K562 (cell line): Measurements from ENCODE around the gene PRPSAP1. TPM values are rescaled to one million over a fixed set of nuclear protein-coding genes. Genes with fewer than 3 reads are reported as not detected.
A peak's percentile ranks its signal among the peaks of the same experiment; 100 is the strongest.

Source experiments
- CBX2 ChIP-seq: fragments of 200-600 bp; sonication (generic); IDR thresholded peaks from one replicate; pipeline ENCODE4 v1.6.1; 2012; ENCODE audit warnings: mild to moderate bottlenecking, low read length, inconsistent platforms; ENCODE audit not compliant: insufficient read depth, poor library complexity, severe bottlenecking
- CCNT2 ChIP-seq: IDR thresholded peaks from 2 replicates; pipeline ENCODE4 v1.6.1; 2011; ENCODE audit warnings: borderline replicate concordance, low read depth, mild to moderate bottlenecking, moderate library complexity, mixed read lengths, low read length; ENCODE audit not compliant: insufficient read length; ENCODE audit errors: extremely low read depth
- CHD2 ChIP-seq: IDR thresholded peaks from 2 replicates; pipeline ENCODE4 v1.6.1; 2011; ENCODE audit warnings: low read depth, low read length
- DIDO1 ChIP-seq: fragments of 450-650 bp; IDR thresholded peaks from 2 replicates; pipeline ENCODE4 v1.6.1; 2016; ENCODE audit warnings: low read depth, missing biosample characterization, missing genetic modification characterization
- MBD2 ChIP-seq: sonication (generic); IDR thresholded peaks from 2 replicates; pipeline ENCODE4 v1.6.1; 2016; ENCODE audit warnings: low read depth, borderline replicate concordance
- NFIC ChIP-seq: fragments of 450-650 bp; IDR thresholded peaks from 2 replicates; pipeline ENCODE4 v1.6.1; 2017; ENCODE audit warnings: mild to moderate bottlenecking, inconsistent platforms
- RUNX1 ChIP-seq: sonication (generic); IDR thresholded peaks from 2 replicates; pipeline ENCODE4 v1.6.1; 2016; ENCODE audit warnings: antibody characterized with exemption, low read depth
- SMAD1 ChIP-seq: fragments of 150-350 bp; IDR thresholded peaks from 2 replicates; pipeline ENCODE4 v1.6.1; 2014; ENCODE audit warnings: low read length, low read depth; ENCODE audit not compliant: partially characterized antibody
- ZBTB7A ChIP-seq: IDR thresholded peaks from 2 replicates; pipeline ENCODE4 v1.6.1; 2011; ENCODE audit warnings: low read depth, mild to moderate bottlenecking, low read length, moderate library complexity, borderline replicate concordance; ENCODE audit not compliant: control insufficient read depth
- ZNF134 ChIP-seq: fragments of 250-450 bp; sonication (Bioruptor Pico); conservative IDR thresholded peaks from 2 replicates; pipeline ENCODE4 v1.4.0; 2020
- polyA plus RNA-seq, 8 experiments: library from polyadenylated mRNA; depleted of rRNA in 4 of 8; stranded (reverse) in 5 of 8; unstranded in 3 of 8; fragments of >200 nt; fragmentation: Nextera tagmentation in 2 of 8; fragmentation: Illumina TruSeq in 1 of 8; extraction: Ambion mirVana in 2 of 8; extraction: Trizol in 1 of 8; gene quantifications; 2 replicates each; pipeline versions ENCODE4 v1.2.1 to v1.2.3, GENCODE V29; 2011 to 2014; ENCODE audit warnings: inconsistent platforms in 1 of 8, missing spikeins in 1 of 8
- total RNA-seq, 7 experiments: library from RNA; depleted of rRNA in 6 of 7; stranded (reverse); fragments of >200 nt in 6 of 7; fragmentation: Illumina TruSeq in 2 of 7; extraction: Trizol in 2 of 7; gene quantifications; 2 replicates each; pipeline versions ENCODE4 v1.2.1 to v1.2.3, GENCODE V29; 2011 to 2021; ENCODE audit warnings: low replicate concordance in 1 of 7
- TF ChIP-seq, protein P1 (sequence below), 2 experiments: IDR thresholded peaks in 1 of 2; conservative IDR thresholded peaks in 1 of 2; 2 replicates each; pipeline ENCODE4 v1.6.1; 2016; ENCODE audit warnings: low read depth in 2 of 2, mild to moderate bottlenecking in 1 of 2, missing compliant biosample characterization in 1 of 2, missing genetic modification characterization in 1 of 2, moderate library complexity in 1 of 2
- TF ChIP-seq, protein P2 (sequence below): fragments of 450-650 bp; IDR thresholded peaks from 2 replicates; pipeline ENCODE4 v1.6.1; 2016
- TF ChIP-seq, protein P3 (sequence below): sonication (generic); formaldehyde crosslinking; IDR thresholded peaks from 2 replicates; pipeline ENCODE4 v1.8.0; 2023; ENCODE audit warnings: mild to moderate bottlenecking, missing genetic modification reagents
- TF ChIP-seq, protein P4 (sequence below): sonication (generic); IDR thresholded peaks from 2 replicates; pipeline ENCODE4 v1.6.1; 2016
- TF ChIP-seq, protein P5 (sequence below): IDR thresholded peaks from 3 replicates; pipeline ENCODE4 v1.6.1; 2011; ENCODE audit warnings: borderline replicate concordance, mild to moderate bottlenecking, moderate library complexity; ENCODE audit not compliant: insufficient read length; ENCODE audit errors: extremely low read depth

PRPSAP1 gene
- total and polyA plus RNA-seq, 9 of the 15 experiments (the other 6 are each of a cell fraction or from before 2014, with no cell fraction given), result 21.9 to 77.1 (median 40.8) TPM

DNA sequence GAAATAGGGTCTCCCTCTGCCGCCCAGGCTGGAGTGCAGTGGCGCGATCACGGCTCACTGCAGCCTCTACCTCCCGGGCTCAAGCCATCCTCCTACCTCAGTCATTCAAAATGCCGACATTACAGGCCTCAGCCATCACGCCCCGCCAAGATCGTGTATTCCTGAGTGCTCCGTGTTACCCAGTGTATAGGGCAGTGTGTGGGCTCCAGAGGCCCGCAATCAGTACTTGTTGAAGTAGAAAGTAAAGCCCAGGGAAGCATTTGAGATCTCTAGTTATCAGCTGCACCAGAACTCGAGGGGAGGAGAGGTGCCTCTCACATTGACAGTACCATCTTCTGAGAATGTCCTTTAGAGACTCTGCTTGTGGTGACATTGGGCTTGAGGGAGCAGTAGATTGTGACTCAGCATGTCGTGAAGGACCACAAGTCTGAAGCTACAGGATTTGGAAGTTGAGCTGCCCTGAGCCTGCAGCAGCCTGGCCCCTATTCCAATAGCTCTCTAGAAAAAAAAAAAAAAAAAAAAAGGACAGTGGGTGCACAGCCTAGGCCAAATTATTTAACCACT is 1.1 kb upstream of the PRPSAP1 start (continued):
- TF ChIP-seq, protein P1, sequence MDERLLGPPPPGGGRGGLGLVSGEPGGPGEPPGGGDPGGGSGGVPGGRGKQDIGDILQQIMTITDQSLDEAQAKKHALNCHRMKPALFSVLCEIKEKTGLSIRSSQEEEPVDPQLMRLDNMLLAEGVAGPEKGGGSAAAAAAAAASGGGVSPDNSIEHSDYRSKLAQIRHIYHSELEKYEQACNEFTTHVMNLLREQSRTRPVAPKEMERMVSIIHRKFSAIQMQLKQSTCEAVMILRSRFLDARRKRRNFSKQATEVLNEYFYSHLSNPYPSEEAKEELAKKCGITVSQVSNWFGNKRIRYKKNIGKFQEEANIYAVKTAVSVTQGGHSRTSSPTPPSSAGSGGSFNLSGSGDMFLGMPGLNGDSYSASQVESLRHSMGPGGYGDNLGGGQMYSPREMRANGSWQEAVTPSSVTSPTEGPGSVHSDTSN (CRISPR knock-in tag; IDR thresholded peaks at IDR 0.05; ENCODE audit: low read depth), result no peak
- TF ChIP-seq, protein P1 (tag; conservative IDR thresholded peaks at IDR 0.05; ENCODE audit: low read depth), result no peak
- TF ChIP-seq CBX2 (no peak), RUNX1 (0 out of 2 replicates have a peak, but pooled peaks have one; percentile 28), ZBTB7A (no peak), CHD2 (no peak), SMAD1 (no peak), ZNF134 (CRISPR knock-in tag) (no peak), NFIC (peak; percentile 74), DIDO1 (tag) (no peak), MBD2 (0 out of 2 replicates have a peak, but pooled peaks have one; percentile 29), CCNT2 (peak; percentile 70)
- TF ChIP-seq, protein P2, sequence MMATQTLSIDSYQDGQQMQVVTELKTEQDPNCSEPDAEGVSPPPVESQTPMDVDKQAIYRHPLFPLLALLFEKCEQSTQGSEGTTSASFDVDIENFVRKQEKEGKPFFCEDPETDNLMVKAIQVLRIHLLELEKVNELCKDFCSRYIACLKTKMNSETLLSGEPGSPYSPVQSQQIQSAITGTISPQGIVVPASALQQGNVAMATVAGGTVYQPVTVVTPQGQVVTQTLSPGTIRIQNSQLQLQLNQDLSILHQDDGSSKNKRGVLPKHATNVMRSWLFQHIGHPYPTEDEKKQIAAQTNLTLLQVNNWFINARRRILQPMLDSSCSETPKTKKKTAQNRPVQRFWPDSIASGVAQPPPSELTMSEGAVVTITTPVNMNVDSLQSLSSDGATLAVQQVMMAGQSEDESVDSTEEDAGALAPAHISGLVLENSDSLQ, result peak; percentile 64
- TF ChIP-seq, protein P3, sequence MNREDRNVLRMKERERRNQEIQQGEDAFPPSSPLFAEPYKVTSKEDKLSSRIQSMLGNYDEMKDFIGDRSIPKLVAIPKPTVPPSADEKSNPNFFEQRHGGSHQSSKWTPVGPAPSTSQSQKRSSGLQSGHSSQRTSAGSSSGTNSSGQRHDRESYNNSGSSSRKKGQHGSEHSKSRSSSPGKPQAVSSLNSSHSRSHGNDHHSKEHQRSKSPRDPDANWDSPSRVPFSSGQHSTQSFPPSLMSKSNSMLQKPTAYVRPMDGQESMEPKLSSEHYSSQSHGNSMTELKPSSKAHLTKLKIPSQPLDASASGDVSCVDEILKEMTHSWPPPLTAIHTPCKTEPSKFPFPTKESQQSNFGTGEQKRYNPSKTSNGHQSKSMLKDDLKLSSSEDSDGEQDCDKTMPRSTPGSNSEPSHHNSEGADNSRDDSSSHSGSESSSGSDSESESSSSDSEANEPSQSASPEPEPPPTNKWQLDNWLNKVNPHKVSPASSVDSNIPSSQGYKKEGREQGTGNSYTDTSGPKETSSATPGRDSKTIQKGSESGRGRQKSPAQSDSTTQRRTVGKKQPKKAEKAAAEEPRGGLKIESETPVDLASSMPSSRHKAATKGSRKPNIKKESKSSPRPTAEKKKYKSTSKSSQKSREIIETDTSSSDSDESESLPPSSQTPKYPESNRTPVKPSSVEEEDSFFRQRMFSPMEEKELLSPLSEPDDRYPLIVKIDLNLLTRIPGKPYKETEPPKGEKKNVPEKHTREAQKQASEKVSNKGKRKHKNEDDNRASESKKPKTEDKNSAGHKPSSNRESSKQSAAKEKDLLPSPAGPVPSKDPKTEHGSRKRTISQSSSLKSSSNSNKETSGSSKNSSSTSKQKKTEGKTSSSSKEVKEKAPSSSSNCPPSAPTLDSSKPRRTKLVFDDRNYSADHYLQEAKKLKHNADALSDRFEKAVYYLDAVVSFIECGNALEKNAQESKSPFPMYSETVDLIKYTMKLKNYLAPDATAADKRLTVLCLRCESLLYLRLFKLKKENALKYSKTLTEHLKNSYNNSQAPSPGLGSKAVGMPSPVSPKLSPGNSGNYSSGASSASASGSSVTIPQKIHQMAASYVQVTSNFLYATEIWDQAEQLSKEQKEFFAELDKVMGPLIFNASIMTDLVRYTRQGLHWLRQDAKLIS (CRISPR knock-in tag), result no peak
- TF ChIP-seq, protein P4, sequence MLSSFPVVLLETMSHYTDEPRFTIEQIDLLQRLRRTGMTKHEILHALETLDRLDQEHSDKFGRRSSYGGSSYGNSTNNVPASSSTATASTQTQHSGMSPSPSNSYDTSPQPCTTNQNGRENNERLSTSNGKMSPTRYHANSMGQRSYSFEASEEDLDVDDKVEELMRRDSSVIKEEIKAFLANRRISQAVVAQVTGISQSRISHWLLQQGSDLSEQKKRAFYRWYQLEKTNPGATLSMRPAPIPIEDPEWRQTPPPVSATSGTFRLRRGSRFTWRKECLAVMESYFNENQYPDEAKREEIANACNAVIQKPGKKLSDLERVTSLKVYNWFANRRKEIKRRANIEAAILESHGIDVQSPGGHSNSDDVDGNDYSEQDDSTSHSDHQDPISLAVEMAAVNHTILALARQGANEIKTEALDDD, result peak; percentile 77
- TF ChIP-seq, protein P5, sequence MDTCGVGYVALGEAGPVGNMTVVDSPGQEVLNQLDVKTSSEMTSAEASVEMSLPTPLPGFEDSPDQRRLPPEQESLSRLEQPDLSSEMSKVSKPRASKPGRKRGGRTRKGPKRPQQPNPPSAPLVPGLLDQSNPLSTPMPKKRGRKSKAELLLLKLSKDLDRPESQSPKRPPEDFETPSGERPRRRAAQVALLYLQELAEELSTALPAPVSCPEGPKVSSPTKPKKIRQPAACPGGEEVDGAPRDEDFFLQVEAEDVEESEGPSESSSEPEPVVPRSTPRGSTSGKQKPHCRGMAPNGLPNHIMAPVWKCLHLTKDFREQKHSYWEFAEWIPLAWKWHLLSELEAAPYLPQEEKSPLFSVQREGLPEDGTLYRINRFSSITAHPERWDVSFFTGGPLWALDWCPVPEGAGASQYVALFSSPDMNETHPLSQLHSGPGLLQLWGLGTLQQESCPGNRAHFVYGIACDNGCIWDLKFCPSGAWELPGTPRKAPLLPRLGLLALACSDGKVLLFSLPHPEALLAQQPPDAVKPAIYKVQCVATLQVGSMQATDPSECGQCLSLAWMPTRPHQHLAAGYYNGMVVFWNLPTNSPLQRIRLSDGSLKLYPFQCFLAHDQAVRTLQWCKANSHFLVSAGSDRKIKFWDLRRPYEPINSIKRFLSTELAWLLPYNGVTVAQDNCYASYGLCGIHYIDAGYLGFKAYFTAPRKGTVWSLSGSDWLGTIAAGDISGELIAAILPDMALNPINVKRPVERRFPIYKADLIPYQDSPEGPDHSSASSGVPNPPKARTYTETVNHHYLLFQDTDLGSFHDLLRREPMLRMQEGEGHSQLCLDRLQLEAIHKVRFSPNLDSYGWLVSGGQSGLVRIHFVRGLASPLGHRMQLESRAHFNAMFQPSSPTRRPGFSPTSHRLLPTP, result no peak
